GM12801 (cell line): ENCODE measurements around the gene S100A7A.

ENCODE experiments used
- TF ChIP-seq, protein P1 (sequence below): IDR thresholded peaks from one replicate; pipeline ENCODE4 v1.5.1; 2011; ENCODE audit warnings: control low read depth; ENCODE audit not compliant: insufficient read length; ENCODE audit errors: extremely low read depth

Gene S100A7A

DNA sequence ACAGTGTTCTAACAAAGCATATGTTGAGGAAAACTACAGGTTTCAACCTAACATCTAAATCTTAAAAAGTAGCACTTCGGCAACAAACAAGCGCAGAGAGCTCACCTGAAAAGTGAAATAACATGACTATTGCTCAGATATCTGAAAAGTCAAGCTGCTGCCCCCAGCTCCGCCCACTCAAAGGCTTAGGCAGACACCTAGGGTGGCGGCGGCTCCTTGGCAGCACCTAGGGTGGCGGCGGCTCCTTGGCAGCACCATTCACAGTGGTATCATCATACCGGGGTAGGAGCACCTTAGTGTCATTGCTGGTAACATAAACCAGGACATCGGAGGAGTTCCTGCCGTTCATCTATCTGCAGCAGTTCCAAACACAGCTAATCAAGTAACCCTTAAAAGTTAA is 36.7 kb upstream of the S100A7A start:
- TF ChIP-seq, protein P1, sequence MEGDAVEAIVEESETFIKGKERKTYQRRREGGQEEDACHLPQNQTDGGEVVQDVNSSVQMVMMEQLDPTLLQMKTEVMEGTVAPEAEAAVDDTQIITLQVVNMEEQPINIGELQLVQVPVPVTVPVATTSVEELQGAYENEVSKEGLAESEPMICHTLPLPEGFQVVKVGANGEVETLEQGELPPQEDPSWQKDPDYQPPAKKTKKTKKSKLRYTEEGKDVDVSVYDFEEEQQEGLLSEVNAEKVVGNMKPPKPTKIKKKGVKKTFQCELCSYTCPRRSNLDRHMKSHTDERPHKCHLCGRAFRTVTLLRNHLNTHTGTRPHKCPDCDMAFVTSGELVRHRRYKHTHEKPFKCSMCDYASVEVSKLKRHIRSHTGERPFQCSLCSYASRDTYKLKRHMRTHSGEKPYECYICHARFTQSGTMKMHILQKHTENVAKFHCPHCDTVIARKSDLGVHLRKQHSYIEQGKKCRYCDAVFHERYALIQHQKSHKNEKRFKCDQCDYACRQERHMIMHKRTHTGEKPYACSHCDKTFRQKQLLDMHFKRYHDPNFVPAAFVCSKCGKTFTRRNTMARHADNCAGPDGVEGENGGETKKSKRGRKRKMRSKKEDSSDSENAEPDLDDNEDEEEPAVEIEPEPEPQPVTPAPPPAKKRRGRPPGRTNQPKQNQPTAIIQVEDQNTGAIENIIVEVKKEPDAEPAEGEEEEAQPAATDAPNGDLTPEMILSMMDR, result no peak

DNA sequence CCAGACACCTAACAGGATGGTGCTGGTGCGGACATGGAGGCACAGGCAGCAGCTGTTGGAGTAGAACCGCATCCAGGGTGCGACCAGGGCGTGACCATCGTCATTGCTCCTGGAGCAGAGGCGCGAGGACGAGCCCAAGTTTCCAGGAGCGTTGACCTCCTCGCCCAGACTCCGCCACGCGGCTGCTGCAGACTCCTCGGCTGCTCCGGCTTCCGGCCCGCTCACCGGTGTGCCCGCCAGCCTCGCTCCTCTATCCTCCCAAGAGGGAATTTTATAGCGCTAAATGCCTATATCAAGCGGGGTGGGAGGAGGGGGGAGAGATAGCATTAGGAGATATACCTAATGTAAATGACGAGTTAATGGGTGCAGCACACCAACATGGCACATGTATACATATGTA is 35.6 kb upstream of the S100A7A start:
- TF ChIP-seq, protein P1, result no peak

- TF ChIP-seq, protein P1, result no peak
These were observed 31.3 kb upstream of the S100A7A start for GRCh38 chr1:153384958-153385580.

- TF ChIP-seq, protein P1, result no peak
These were observed 29.8 kb upstream of the S100A7A start for GRCh38 chr1:153386500-153386901.

DNA sequence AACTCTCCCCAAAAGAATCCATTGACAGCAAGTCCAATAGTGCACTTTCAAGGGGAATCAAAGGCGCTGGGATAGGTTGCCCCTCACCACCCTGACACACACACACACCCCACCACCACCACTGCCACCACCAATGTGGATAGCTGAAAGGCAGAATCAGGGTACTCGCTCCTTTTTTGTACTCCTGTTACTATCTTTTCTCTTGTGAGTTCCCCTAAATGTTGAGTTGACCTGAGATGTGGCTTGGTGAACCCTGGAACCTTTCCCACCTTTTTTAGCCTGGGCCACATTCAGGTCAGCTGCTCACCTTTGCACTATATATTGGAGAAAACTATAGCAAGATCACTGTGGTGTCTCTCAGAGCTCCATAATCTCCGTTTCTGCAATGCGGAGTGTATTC is 29.3 kb upstream of the S100A7A start:
- TF ChIP-seq, protein P1, result no peak

GRCh38 chr1:153387785-153388184 is 28.5 kb upstream of the S100A7A start:
- TF ChIP-seq, protein P1, result no peak

DNA sequence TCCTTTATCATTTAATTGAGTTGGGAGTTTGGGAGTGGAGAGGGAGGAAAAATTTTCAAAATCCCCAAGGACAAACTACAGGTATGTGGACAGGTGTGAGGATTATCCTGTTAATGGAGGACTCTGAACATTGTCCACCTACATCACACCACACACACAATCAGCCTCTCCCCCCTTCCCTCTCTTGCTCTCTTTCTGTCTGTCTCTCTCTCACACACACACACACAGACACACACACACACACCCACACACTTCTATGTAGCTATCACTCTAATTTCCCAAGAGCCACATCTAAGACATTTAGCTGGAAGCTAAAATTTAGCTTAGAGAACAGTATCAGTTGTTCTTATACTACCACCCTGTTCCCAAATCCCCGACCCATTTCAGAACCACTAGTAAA is 26.9 kb upstream of the S100A7A start:
- TF ChIP-seq, protein P1, result no peak
